Measurements from ENCODE around the gene TANC2. TPM values are rescaled to one million over a fixed set of nuclear protein-coding genes. Genes with fewer than 3 reads are reported as not detected.

TANC2 gene
- total RNA-seq, 1 donor from 2014 or later, result 1.0 TPM

DNA sequence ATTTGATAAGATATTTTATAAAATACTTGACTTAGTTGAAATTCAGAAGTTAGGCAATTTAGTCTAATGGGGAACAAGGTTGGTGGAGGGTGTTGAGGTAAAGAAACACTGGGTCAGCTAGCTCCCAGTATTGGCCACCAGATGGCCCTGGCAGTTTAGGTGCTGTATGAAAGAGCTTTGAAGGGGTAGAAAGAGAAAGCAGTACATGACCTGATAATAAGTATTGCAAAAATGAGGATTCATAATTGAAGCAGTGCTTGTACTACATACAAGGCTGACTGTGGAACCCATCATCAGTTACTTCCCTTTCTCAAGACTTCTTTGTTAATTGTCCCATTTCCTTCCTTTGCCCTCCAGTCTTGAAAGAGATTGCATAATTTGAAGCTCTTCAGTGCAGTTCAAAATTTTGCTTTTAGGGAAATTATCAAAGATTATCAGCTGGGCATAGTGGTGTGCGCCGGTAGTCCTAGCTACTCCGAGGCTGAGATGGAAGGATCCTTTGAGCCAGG is 29.4 kb downstream of the TANC2 start:
- intact Hi-C loops (cut with micrococcal nuclease), result no loop called here
- no peaks in the 10 kb centered on the region for H3K4me1 Mint-ChIP-seq (ENCODE audit: low read depth)
- H3K27me3 Mint-ChIP-seq (ENCODE audit: insufficient read depth), result peaks cover 11% of the 10 kb centered on the region
- DNase-seq (ENCODE audit: low spot score), result no peak
- no peaks in the 10 kb centered on the region for H3K36me3 Mint-ChIP-seq (ENCODE audit: low read depth)
- no peak overlapping the region for H3K4me3 Mint-ChIP-seq
- no peak overlapping the region for H3K27ac Mint-ChIP-seq
- no peaks in the 10 kb centered on the region for H3K9me3 Mint-ChIP-seq

DNA sequence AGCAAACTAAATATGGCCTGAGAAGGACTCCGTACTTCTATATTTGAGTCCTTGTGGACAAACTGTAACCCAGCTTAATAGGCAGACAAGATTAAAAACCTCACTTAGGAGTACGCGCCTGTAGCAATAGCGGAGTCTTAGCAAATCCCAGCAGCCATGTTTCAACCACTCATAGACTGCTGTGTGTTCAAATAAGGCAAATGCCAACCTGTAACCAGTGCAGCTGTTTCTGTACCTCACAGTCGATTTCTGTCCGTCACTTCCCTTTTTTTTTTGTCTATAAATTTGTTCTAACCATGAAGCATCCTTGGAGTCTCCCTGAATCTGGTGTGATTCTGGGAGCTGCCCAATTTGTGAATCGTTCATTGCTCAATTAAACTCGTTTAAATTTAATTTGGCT is 30.2 kb downstream of the TANC2 start:
- intact Hi-C loops (cut with micrococcal nuclease), result no loop called here
- H3K4me3 Mint-ChIP-seq, result no peak overlapping the region
- no peaks in the 10 kb centered on the region for H3K4me1 Mint-ChIP-seq (ENCODE audit: low read depth)
- H3K27ac Mint-ChIP-seq, result no peak overlapping the region
- no peak for DNase-seq (ENCODE audit: low spot score)
- H3K36me3 Mint-ChIP-seq (ENCODE audit: low read depth), result no peaks in the 10 kb centered on the region
- peaks cover 11% of the 10 kb centered on the region for H3K27me3 Mint-ChIP-seq (ENCODE audit: insufficient read depth)
- H3K9me3 Mint-ChIP-seq, result no peaks in the 10 kb centered on the region

DNA sequence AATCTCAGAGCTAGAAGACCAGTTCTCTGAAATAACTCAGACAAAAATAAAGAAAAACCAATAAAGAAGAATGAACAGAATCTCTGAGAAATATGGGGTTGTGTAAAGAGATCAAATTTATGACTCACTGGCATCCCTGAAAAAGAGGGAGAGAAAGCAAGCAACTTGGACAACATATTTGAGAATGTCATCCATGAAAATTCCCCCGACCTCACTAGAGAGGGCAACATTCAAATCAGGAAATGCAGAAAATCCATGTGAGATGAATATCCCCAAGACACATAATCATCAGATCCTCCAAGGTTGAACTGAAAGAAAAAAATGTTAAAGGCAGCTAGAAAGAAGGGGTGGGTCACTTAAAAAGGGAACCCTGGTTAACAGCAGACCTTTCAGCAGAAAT is 32.1 kb downstream of the TANC2 start:
- Mint-ChIP-seq H3K4me3 (no peak overlapping the region), H3K4me1 (ENCODE audit: low read depth) (no peaks in the 10 kb centered on the region), H3K27me3 (ENCODE audit: insufficient read depth) (peaks cover 10% of the 10 kb centered on the region), H3K36me3 (ENCODE audit: low read depth) (no peaks in the 10 kb centered on the region), H3K27ac (no peak overlapping the region), H3K9me3 (no peaks in the 10 kb centered on the region)
- DNase-seq (ENCODE audit: low spot score), result no peak
- intact Hi-C loops (cut with micrococcal nuclease), result no loop called here

DNA sequence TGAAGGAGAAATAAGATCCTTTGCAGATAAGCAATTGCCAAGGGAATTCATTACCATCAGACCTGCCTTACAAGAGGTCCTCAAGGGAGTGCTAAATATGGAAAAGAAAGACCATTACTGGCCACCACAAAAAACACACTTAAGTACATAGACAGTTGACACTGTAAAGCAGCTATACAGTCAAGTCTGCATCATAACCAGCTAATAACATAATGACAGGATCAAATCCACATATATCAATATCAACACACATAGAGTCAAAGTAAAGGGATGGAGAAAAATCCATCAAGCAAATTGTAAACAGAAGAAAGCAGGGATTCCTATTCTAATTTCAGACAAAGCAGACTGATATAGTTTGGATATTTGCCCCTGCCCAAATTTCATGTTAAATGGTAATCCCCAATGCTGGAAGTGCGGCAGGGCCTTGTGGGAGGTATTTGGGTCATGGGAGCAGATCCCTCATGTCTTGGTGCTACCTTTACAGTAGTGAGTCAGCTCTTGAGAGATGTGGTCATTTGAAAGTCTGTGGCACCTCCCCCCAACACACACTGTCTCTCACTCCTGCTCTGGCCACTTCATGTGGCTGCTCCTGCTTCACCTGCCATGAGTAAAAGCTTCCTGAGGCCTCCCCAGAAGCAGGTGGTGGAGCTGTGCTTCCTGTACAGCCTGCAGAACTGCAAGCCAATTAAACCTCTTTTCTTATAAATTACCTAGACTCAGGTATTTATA is 32.8 kb downstream of the TANC2 start:
- intact Hi-C loops (cut with micrococcal nuclease), result no loop called here
- Mint-ChIP-seq H3K4me3 (no peak overlapping the region), H3K27me3 (ENCODE audit: insufficient read depth) (peaks cover 9% of the 10 kb centered on the region), H3K36me3 (ENCODE audit: low read depth) (no peaks in the 10 kb centered on the region), H3K4me1 (ENCODE audit: low read depth) (no peaks in the 10 kb centered on the region), H3K9me3 (no peaks in the 10 kb centered on the region), H3K27ac (no peak overlapping the region)
- no peak for DNase-seq (ENCODE audit: low spot score)

DNA sequence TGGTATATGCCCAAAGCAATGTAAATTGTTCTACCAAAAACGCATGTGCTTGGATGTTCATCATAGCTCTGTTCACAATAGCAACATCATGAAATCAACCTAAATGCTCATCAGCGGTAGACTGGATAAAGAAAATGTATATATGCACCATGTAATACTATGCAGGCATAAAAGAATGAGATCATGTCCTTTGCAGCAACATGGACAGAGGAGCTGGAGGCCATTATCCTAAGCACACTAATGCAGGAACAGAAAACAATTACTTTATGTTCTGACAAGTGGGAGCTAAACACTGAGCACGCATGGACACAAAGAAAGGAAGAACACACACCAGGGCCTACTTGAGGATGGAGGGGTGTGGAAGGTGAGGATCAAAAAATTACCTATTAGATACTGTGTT is 33.7 kb downstream of the TANC2 start:
- Mint-ChIP-seq H3K4me1 (ENCODE audit: low read depth) (no peaks in the 10 kb centered on the region), H3K4me3 (no peak overlapping the region), H3K36me3 (ENCODE audit: low read depth) (no peaks in the 10 kb centered on the region), H3K9me3 (no peaks in the 10 kb centered on the region), H3K27me3 (ENCODE audit: insufficient read depth) (peaks cover under 1% of the 10 kb centered on the region), H3K27ac (no peak overlapping the region)
- intact Hi-C loops (cut with micrococcal nuclease), result no loop called here
- no peak for DNase-seq (ENCODE audit: low spot score)

DNA sequence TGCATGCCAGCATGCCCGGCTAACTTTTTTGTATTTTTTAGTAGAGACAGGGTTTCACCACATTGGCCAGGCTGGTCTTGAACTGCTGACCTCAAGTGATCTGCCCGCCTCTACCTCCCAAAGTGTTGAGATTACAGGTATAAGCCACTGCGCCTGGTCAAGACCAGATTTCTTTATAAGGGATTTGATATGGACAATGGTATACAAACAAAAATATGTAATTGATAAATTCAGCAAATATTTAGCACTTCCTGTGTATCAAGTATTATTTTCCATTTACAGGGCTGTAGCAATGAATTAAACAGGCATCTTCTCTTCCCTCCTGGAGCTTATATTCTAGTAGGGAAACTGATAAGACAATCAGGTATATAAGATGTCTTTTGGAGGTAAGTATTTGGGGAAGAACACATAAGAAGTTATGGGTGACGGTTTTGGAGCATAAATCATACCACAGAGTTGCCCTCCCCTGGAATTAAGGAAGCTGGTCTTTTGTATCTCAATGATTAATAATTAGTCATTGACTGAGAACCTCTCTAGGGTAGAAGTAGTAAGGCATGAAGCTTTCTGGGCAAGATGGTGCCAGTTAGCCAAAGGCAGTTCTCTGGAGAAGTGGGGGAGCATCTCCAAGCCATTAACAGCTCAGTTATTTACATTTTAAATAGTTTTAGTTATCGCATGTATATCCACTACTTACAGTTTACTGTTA is 35.8 kb downstream of the TANC2 start:
- no peak overlapping the region for H3K4me3 Mint-ChIP-seq
- no peak overlapping the region for H3K27ac Mint-ChIP-seq
- H3K9me3 Mint-ChIP-seq, result no peaks in the 10 kb centered on the region
- no peaks in the 10 kb centered on the region for H3K4me1 Mint-ChIP-seq (ENCODE audit: low read depth)
- DNase-seq (ENCODE audit: low spot score), result no peak
- intact Hi-C loops (cut with micrococcal nuclease), result no loop called here
- H3K36me3 Mint-ChIP-seq (ENCODE audit: low read depth), result no peaks in the 10 kb centered on the region
- H3K27me3 Mint-ChIP-seq (ENCODE audit: insufficient read depth), result no peaks in the 10 kb centered on the region

DNA sequence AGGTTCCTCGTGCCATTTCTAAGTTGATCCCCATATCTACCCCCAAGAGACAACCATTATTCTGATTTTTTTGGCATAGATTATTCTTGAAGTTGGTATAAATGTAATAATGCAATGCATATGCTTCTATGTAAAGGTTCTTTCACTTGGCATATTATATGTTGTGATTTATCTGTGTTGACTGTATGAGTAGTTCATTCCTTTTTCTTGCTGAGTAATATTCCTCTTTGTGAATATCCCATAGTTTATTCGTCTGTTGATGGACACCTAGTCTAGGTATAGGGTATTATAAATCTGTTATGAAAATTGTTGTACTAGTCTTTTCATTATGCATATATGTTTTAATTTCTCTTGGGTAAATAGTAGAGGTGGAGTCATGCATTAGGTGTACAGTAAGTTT is 36.6 kb downstream of the TANC2 start:
- DNase-seq (ENCODE audit: low spot score), result no peak
- Mint-ChIP-seq H3K27me3 (ENCODE audit: insufficient read depth) (no peaks in the 10 kb centered on the region), H3K4me3 (no peak overlapping the region), H3K4me1 (ENCODE audit: low read depth) (no peaks in the 10 kb centered on the region), H3K9me3 (no peaks in the 10 kb centered on the region), H3K36me3 (ENCODE audit: low read depth) (no peaks in the 10 kb centered on the region), H3K27ac (no peak overlapping the region)
- intact Hi-C loops (cut with micrococcal nuclease), result no loop called here

DNA sequence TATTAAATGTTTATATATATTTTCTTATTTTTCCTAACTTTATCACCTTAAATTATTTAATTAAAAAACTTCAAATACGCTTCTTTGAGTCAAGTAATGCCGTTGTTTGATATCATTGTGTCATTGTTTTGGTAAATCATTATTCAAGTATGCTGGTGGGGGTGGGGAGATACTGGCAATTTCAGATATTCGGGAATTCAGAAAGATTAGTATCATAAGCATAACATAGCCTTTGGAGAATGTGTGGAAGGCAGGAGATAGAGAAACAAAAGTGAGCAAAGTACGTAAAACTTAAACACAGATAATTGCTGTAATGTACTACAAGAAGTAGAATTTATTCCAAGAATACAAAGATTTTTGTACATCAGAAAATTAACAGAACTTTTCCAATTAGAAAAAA is 49.8 kb downstream of the TANC2 start:
- no peaks in the 10 kb centered on the region for H3K27me3 Mint-ChIP-seq (ENCODE audit: insufficient read depth)
- H3K4me3 Mint-ChIP-seq, result no peak overlapping the region
- intact Hi-C loops (cut with micrococcal nuclease), result no loop called here
- no peaks in the 10 kb centered on the region for H3K36me3 Mint-ChIP-seq (ENCODE audit: low read depth)
- no peak overlapping the region for H3K27ac Mint-ChIP-seq
- no peaks in the 10 kb centered on the region for H3K9me3 Mint-ChIP-seq
- no peaks in the 10 kb centered on the region for H3K4me1 Mint-ChIP-seq (ENCODE audit: low read depth)
- DNase-seq (ENCODE audit: low spot score), result no peak

Other genes starting within 250 kb of the TANC2 start
- gene MARCHF10, start 157.9 kb upstream of the TANC2 start, total RNA-seq, result not detected in 2 replicates

Measured in activated T-helper 1 cell treated with anti-CD3 and anti-CD28 coated beads, Interleukin-12 subunit alpha, Interleukin-12 subunit beta, Interleukin-2, Interleukin-4 antibody, amounts not matched to agents 30 ng/mL and 10 ng/mL and 1 ng/mL, durations not matched to agents 14 hours and 24 hours and 36 hours (primary cell).